Naive thymus-derived CD4-positive, alpha-beta T cell (primary cell): ENCODE measurements around the gene SLC9A1. TPM values are rescaled to one million over a fixed set of nuclear protein-coding genes. Genes with fewer than 3 reads are reported as not detected.
"Not testable (repeated sequence)": the region's sequence is repeated elsewhere in the genome, so short reads cannot be mapped to it uniquely, and the experiment has no call there.

ENCODE experiments used
- ATAC-seq: fragments of 150-1000 bp; cut with Tn5 transposase; 2 replicates; pipeline ENCODE4 v1.10.0; 2021; ENCODE audit warnings: mild to moderate bottlenecking, moderate library complexity
- CTCF ChIA-PET: fragments of 350-600 bp; sonication (Branson Sonifier 250); formaldehyde crosslinking; loops from one replicate; lab custom pipeline; 2021; ENCODE audit warnings: antibody characterized with exemption; lab: Charles Lee
- POLR2A ChIA-PET: fragments of 350-600 bp; sonication (Branson Sonifier 250); formaldehyde crosslinking; loops from one replicate; lab custom pipeline; 2021; ENCODE audit warnings: antibody characterized with exemption, inconsistent platforms; lab: Charles Lee
- DNase-seq, 9 donors: peaks; one replicate each; pipeline versions ENCODE4 v3.0.0 to v3.0.0-alpha.2; 2020 to 2022; ENCODE audit warnings: mixed read lengths in 1 of 9
- H3K27ac ChIP-seq: one replicate; pipeline ENCODE4 v1.7.0; 2013; ENCODE audit warnings: mild to moderate bottlenecking, low read depth, low read length, moderate library complexity
- H3K27me3 ChIP-seq, 2 donors: one replicate each; pipeline ENCODE4 v1.7.0; 2013; ENCODE audit warnings: low read length in 2 of 2, mild to moderate bottlenecking in 2 of 2, moderate library complexity in 2 of 2; ENCODE audit not compliant: control insufficient read depth in 2 of 2, insufficient read depth in 2 of 2
- H3K36me3 ChIP-seq, 3 experiments: 1 replicate in 2 of 3; 2 replicates in 1 of 3; pipeline ENCODE4 v1.7.0; 2013; ENCODE audit warnings: low read length in 3 of 3, mild to moderate bottlenecking in 3 of 3, moderate library complexity in 1 of 3; ENCODE audit not compliant: insufficient read depth in 3 of 3, control insufficient read depth in 2 of 3
- H3K4me1 ChIP-seq, 2 donors: one replicate each; pipeline ENCODE4 v1.7.0; 2013; ENCODE audit warnings: low read length in 2 of 2, mild to moderate bottlenecking in 2 of 2, moderate library complexity in 1 of 2; ENCODE audit not compliant: control insufficient read depth in 2 of 2, insufficient read depth in 2 of 2
- H3K4me3 ChIP-seq: 2 replicates; pipeline ENCODE4 v1.7.0; 2013; ENCODE audit warnings: mild to moderate bottlenecking, low read length
- H3K9me3 ChIP-seq, 3 experiments: 1 replicate in 2 of 3; 2 replicates in 1 of 3; pipeline ENCODE4 v1.7.0; 2013; ENCODE audit warnings: low read length in 3 of 3; ENCODE audit not compliant: control insufficient read depth in 2 of 3
- H3K27ac Mint-ChIP-seq, 9 donors: one replicate each; pipeline ENCODE4 v1.8.0; 2020 to 2022; ENCODE audit warnings: mixed read lengths in 9 of 9, mild to moderate bottlenecking in 8 of 9, moderate library complexity in 5 of 9, inconsistent platforms in 2 of 9
- H3K27me3 Mint-ChIP-seq, 5 donors: one replicate each; pipeline ENCODE4 v1.8.0; 2021 to 2022; ENCODE audit warnings: mixed read lengths in 5 of 5, mild to moderate bottlenecking in 1 of 5
- H3K36me3 Mint-ChIP-seq, 5 donors: one replicate each; pipeline ENCODE4 v1.8.0; 2020 to 2022; ENCODE audit warnings: mixed read lengths in 5 of 5, mild to moderate bottlenecking in 3 of 5, inconsistent platforms in 1 of 5
- H3K4me1 Mint-ChIP-seq, 7 donors: one replicate each; pipeline ENCODE4 v1.8.0; 2020 to 2022; ENCODE audit warnings: mixed read lengths in 7 of 7, mild to moderate bottlenecking in 3 of 7, inconsistent platforms in 1 of 7
- H3K4me3 Mint-ChIP-seq, 10 donors: one replicate each; pipeline ENCODE4 v1.8.0; 2020 to 2022; ENCODE audit warnings: mild to moderate bottlenecking in 10 of 10, mixed read lengths in 10 of 10, moderate library complexity in 6 of 10, inconsistent platforms in 2 of 10
- H3K9me3 Mint-ChIP-seq, 11 donors: one replicate each; pipeline ENCODE4 v1.8.0; 2020 to 2022; ENCODE audit warnings: mixed read lengths in 11 of 11, mild to moderate bottlenecking in 4 of 11, inconsistent platforms in 1 of 11, moderate library complexity in 1 of 11
- intact Hi-C, 2 donors: fragments of 100-400 bp; cut with micrococcal nuclease; formaldehyde crosslinking; loops; one replicate each; pipeline ENCODE4 v1.15.1; 2023
- polyA plus RNA-seq, 2 donors: library from polyadenylated mRNA; unstranded; fragments of 300-500 nt; fragmentation: Illumina TruSeq; gene quantifications; one replicate each; pipeline ENCODE4 v1.2.3, GENCODE V29; 2021
- total RNA-seq, 6 experiments: library from RNA in 5 of 6; stranded (reverse) in 5 of 6; gene quantifications; 1 replicate in 5 of 6; 2 replicates in 1 of 6; pipeline ENCODE4 v1.2.3 and lab custom pipeline; 2021 to 2026

SLC9A1 gene
- total and polyA plus RNA-seq, 7 experiments from 2014 or later = 7.1 to 25.7 (median 18.2) TPM

- Mint-ChIP-seq H3K9me3 (peaks cover 0 to 18% (median 4%) of the 10 kb centered on the region in 11 donors), H3K36me3 (peaks cover 0 to 2% (median 0%) of the 10 kb centered on the region in 5 donors), H3K4me1 (no peaks in the 10 kb centered on the region), H3K27ac (no peak overlapping the region), H3K27me3 (peaks cover 0 to 3% (median 0%) of the 10 kb centered on the region in 5 donors), H3K4me3 (no peak overlapping the region)
- Histone ChIP-seq H3K27me3 (no peaks in the 10 kb centered on the region), H3K36me3 (no peaks in the 10 kb centered on the region), H3K27ac (no peak overlapping the region), H3K4me1 (no peaks in the 10 kb centered on the region), H3K9me3 (peaks cover 0 to 3% (median 0%) of the 10 kb centered on the region in 3 experiments), H3K4me3 (no peak overlapping the region)
- ChIA-PET POLR2A (no interaction called here), CTCF (no interaction called here)
- ATAC-seq (no peak), DNase-seq (no peak)
- intact Hi-C loops = no loop called here
Measured at GRCh38 chr1:27179979-27180378, 25.1 kb upstream of the SLC9A1 start.

DNA sequence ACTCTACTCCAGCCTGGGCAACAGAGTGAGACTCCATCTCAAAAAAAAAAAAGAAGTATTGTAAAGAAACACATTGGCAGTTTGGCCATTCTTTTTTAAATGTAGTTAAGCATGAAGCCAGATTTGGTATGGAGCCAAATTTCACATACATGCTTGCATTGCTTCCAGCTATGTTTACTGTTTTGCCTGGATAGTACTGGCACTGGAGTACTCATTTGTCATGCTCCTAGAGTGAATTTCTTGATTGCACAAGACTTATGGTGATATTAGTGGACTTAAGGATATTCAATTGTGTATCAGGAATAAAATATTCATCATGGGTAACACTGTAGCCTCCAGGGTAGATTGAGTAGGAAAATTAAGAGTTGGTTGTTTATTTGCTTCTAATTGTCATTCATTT lies 24.5 kb upstream of the SLC9A1 start:
- H3K27ac ChIP-seq = no peak overlapping the region
- no peaks in the 10 kb centered on the region for H3K27me3 ChIP-seq
- ATAC-seq (no peak), DNase-seq (no peak)
- CTCF ChIA-PET = no interaction called here
- H3K9me3 ChIP-seq = peaks cover 0 to 3% (median 0%) of the 10 kb centered on the region in 3 experiments
- no peak overlapping the region for H3K27ac Mint-ChIP-seq
- no peaks in the 10 kb centered on the region for H3K4me1 Mint-ChIP-seq
- H3K36me3 Mint-ChIP-seq = peaks cover 0 to 2% (median 0%) of the 10 kb centered on the region in 5 donors
- peaks cover 0 to 18% (median 4%) of the 10 kb centered on the region in 11 donors for H3K9me3 Mint-ChIP-seq
- POLR2A ChIA-PET = no interaction called here
- H3K4me3 ChIP-seq = no peak overlapping the region
- H3K36me3 ChIP-seq = no peaks in the 10 kb centered on the region
- H3K4me3 Mint-ChIP-seq = no peak overlapping the region
- H3K4me1 ChIP-seq = no peaks in the 10 kb centered on the region
- peaks cover 0 to 3% (median 0%) of the 10 kb centered on the region in 5 donors for H3K27me3 Mint-ChIP-seq
- intact Hi-C loops = no loop called here

- ChIA-PET POLR2A (interaction anchor here (0.6 kb wide), 1 partner anchor 47 kb away, joined by 4 read pairs; no protein-coding TSS in a partner anchor), CTCF (no interaction called here)
- Histone ChIP-seq H3K36me3 (no peaks in the 10 kb centered on the region), H3K9me3 (no peaks in the 10 kb centered on the region), H3K4me3 (no peak overlapping the region), H3K27me3 (no peaks in the 10 kb centered on the region), H3K4me1 (no peaks in the 10 kb centered on the region), H3K27ac (no peak overlapping the region)
- H3K4me1 Mint-ChIP-seq = no peaks in the 10 kb centered on the region
- H3K27ac Mint-ChIP-seq = no peak overlapping the region
- H3K36me3 Mint-ChIP-seq = peaks cover 0 to 4% (median 0%) of the 10 kb centered on the region in 5 donors
- intact Hi-C loops = no loop called here
- DNase-seq = no peak
- H3K27me3 Mint-ChIP-seq = peaks cover 0 to 3% (median 0%) of the 10 kb centered on the region in 5 donors
- no peak for ATAC-seq
- no peak overlapping the region for H3K4me3 Mint-ChIP-seq
- H3K9me3 Mint-ChIP-seq = peaks cover 0 to 13% (median 0%) of the 10 kb centered on the region in 11 donors
Measured at GRCh38 chr1:27176954-27177353, 22.0 kb upstream of the SLC9A1 start.

DNA sequence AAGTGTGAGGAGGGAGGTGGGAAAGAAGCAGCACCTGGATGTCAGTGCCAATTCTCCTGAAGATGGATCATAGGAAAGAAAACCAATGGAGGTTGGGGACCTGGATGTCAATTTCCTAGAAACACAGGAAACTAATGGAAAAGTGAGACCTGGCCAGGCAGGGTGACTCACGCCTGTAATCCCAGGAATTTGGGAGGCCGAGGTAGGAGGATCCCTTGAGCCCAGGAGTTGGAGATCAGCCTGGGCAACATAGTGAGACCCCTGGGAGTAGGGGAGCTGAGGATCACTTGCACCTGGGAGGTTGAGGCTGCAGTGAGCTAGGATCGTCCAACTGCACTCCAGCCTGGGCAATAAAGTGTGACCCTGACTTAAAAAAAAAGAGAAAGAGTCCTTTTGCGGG lies 21.4 kb upstream of the SLC9A1 start:
- H3K27ac Mint-ChIP-seq = no peak overlapping the region
- peaks cover 0 to 3% (median 0%) of the 10 kb centered on the region in 5 donors for H3K27me3 Mint-ChIP-seq
- Histone ChIP-seq H3K9me3 (no peaks in the 10 kb centered on the region), H3K4me1 (no peaks in the 10 kb centered on the region), H3K27me3 (no peaks in the 10 kb centered on the region), H3K27ac (no peak overlapping the region), H3K4me3 (no peak overlapping the region), H3K36me3 (no peaks in the 10 kb centered on the region)
- no peak for DNase-seq
- POLR2A ChIA-PET = interaction anchor here (0.6 kb wide), 1 partner anchor 46 kb away, joined by 4 read pairs; no protein-coding TSS in a partner anchor
- ATAC-seq = no peak
- H3K9me3 Mint-ChIP-seq = peaks cover 0 to 13% (median 0%) of the 10 kb centered on the region in 11 donors
- H3K36me3 Mint-ChIP-seq = peaks cover 0 to 4% (median 0%) of the 10 kb centered on the region in 5 donors
- no peak overlapping the region for H3K4me3 Mint-ChIP-seq
- H3K4me1 Mint-ChIP-seq = no peaks in the 10 kb centered on the region
- intact Hi-C loops = no loop called here
- CTCF ChIA-PET = no interaction called here

DNA sequence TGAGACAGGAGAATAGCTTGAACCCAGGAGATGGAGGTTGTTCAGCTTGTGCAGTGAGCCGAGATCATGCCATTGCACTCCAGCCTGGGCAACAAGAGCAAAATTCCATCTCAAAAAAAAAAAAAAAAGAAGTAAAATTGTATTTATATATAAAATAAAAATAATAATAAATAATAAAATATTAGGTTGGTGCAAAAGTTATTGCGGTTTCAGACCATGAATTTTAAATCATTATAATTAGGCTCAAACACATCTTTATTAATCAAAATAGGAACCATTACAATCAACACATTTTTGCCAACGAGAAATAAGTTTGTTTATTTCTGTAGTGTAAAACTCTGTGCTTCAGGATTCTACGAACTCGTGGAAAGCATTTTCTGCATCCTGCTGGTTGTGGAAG lies 18.1 kb upstream of the SLC9A1 start:
- H3K27me3 ChIP-seq, H3K9me3 Mint-ChIP-seq, DNase-seq, H3K4me1 ChIP-seq, H3K27ac Mint-ChIP-seq, H3K9me3 ChIP-seq, H3K4me3 ChIP-seq, ATAC-seq, H3K4me3 Mint-ChIP-seq, H3K27ac ChIP-seq, H3K36me3 Mint-ChIP-seq, H3K27me3 Mint-ChIP-seq, H3K36me3 ChIP-seq, CTCF ChIA-PET, H3K4me1 Mint-ChIP-seq, intact Hi-C loops: not testable (repeated sequence)
- POLR2A ChIA-PET = interaction anchor here (0.6 to 0.7 kb wide), 2 partner anchors 48 to 55 kb away, joined by 3 read pairs; no protein-coding TSS in a partner anchor

GRCh38 chr1:27166929-27167328 lies 12.0 kb upstream of the SLC9A1 start:
- H3K4me1 Mint-ChIP-seq = peaks cover 4 to 5% (median 5%) of the 10 kb centered on the region in 7 donors
- no peaks in the 10 kb centered on the region for H3K27me3 Mint-ChIP-seq
- no peak for ATAC-seq
- H3K36me3 ChIP-seq = no peaks in the 10 kb centered on the region
- no peak overlapping the region for H3K4me3 Mint-ChIP-seq
- no peak overlapping the region for H3K4me3 ChIP-seq
- POLR2A ChIA-PET = no interaction called here
- CTCF ChIA-PET = no interaction called here
- H3K9me3 Mint-ChIP-seq = peaks cover 0 to 1% (median 0%) of the 10 kb centered on the region in 11 donors
- H3K36me3 Mint-ChIP-seq = no peaks in the 10 kb centered on the region
- H3K27ac ChIP-seq = no peak overlapping the region
- intact Hi-C loops = no loop called here
- no peak for DNase-seq
- no peak overlapping the region for H3K27ac Mint-ChIP-seq
- H3K27me3 ChIP-seq = no peaks in the 10 kb centered on the region
- peaks cover 0 to 2% of the 10 kb centered on the region in 2 donors for H3K4me1 ChIP-seq
- H3K9me3 ChIP-seq = no peaks in the 10 kb centered on the region

GRCh38 chr1:27166351-27166802 lies 11.5 kb upstream of the SLC9A1 start:
- no peak for ATAC-seq
- CTCF ChIA-PET = interaction anchor here (0.6 to 0.9 kb wide), 2 partner anchors 52 to 199 kb away, joined by 3 read pairs; no protein-coding TSS in a partner anchor
- H3K4me1 Mint-ChIP-seq = peaks cover 8 to 10% (median 10%) of the 10 kb centered on the region in 7 donors

More at GRCh38 chr1:27166351-27166802, 11.5 kb upstream of the SLC9A1 start:
- DNase-seq = no peak
- no peaks in the 10 kb centered on the region for H3K27me3 Mint-ChIP-seq
- H3K27ac ChIP-seq = no peak overlapping the region
- no peak overlapping the region for H3K27ac Mint-ChIP-seq
- no peak overlapping the region for H3K4me3 Mint-ChIP-seq
- peaks cover 0 to 1% (median 0%) of the 10 kb centered on the region in 11 donors for H3K9me3 Mint-ChIP-seq
- no peaks in the 10 kb centered on the region for H3K27me3 ChIP-seq
- no peaks in the 10 kb centered on the region for H3K9me3 ChIP-seq
- H3K4me1 ChIP-seq = peaks cover 0 to 6% of the 10 kb centered on the region in 2 donors
- POLR2A ChIA-PET = interaction anchor here (0.6 to 0.9 kb wide), 2 partner anchors 12 to 435 kb away, joined by 3 to 4 read pairs; partner anchors contain the start of gene SLC9A1
- H3K4me3 ChIP-seq = no peak overlapping the region
- H3K36me3 Mint-ChIP-seq = no peaks in the 10 kb centered on the region
- H3K36me3 ChIP-seq = no peaks in the 10 kb centered on the region
- intact Hi-C loops = no loop called here
